ENCODE data around the gene MIB2.
"Not testable (repeated sequence)": the region's sequence is repeated elsewhere in the genome, so short reads cannot be mapped to it uniquely, and the experiment has no call there.

MIB2 gene

GRCh38 chr1:1628754-1629429, 13.6 kb downstream of the MIB2 start:
- DNase-seq: no peak

GRCh38 chr1:1629430-1630190, 14.3 kb downstream of the MIB2 start:
- no peak for DNase-seq

GRCh38 chr1:1630191-1630964, 15.1 kb downstream of the MIB2 start:
- peak; percentile 75 for DNase-seq

- DNase-seq: no peak
Measured at GRCh38 chr1:1630965-1631781, 15.9 kb downstream of the MIB2 start.

GRCh38 chr1:1631782-1632420, 16.6 kb downstream of the MIB2 start, which contains the start of gene MMP23B:
Gene MMP23B (plus strand): TSS chr1:1632173. CDS start chr1:1632219, 46 bp downstream.
- DNase-seq: no peak

- DNase-seq: not testable (repeated sequence)
Measured at GRCh38 chr1:1633409-1633808, 18.1 kb downstream of the MIB2 start.

GRCh38 chr1:1634613-1635012, 19.3 kb downstream of the MIB2 start:
- DNase-seq: not testable (repeated sequence)

GRCh38 chr1:1636621-1637478, 21.6 kb downstream of the MIB2 start:
- DNase-seq: not testable (repeated sequence)

GRCh38 chr1:1637479-1637875, 22.2 kb downstream of the MIB2 start:
- DNase-seq: not testable (repeated sequence)

GRCh38 chr1:1638528-1638927, 23.2 kb downstream of the MIB2 start:
- DNase-seq: not testable (repeated sequence)

GRCh38 chr1:1639368-1639767, 24.1 kb downstream of the MIB2 start:
- not testable (repeated sequence) for DNase-seq

GRCh38 chr1:1640081-1640480, 24.8 kb downstream of the MIB2 start:
- DNase-seq: not testable (repeated sequence)

- DNase-seq: not testable (repeated sequence)
Measured at GRCh38 chr1:1640711-1641461, 25.6 kb downstream of the MIB2 start.

- not testable (repeated sequence) for DNase-seq
Measured at GRCh38 chr1:1646326-1646725, 31.0 kb downstream of the MIB2 start.

- not testable (repeated sequence) for DNase-seq
Measured at GRCh38 chr1:1647567-1648241, 32.4 kb downstream of the MIB2 start.

- not testable (repeated sequence) for DNase-seq
Measured at GRCh38 chr1:1648265-1648664, 33.0 kb downstream of the MIB2 start.

GRCh38 chr1:1658583-1659549, 43.6 kb downstream of the MIB2 start, which contains the start of gene CDK11B:
Gene CDK11B (minus strand): TSS chr1:1659004. CDS start chr1:1657485, 1,519 bp downstream.
- DNase-seq: peak; percentile 83

- not testable (repeated sequence) for DNase-seq
Measured at GRCh38 chr1:1662392-1662791, 47.1 kb downstream of the MIB2 start.

All from NCI-H1105 treated with DMSO at 0.1 percent for 48 hours (cell line).